Measurements from ENCODE around the gene PCBP3.

DNA sequence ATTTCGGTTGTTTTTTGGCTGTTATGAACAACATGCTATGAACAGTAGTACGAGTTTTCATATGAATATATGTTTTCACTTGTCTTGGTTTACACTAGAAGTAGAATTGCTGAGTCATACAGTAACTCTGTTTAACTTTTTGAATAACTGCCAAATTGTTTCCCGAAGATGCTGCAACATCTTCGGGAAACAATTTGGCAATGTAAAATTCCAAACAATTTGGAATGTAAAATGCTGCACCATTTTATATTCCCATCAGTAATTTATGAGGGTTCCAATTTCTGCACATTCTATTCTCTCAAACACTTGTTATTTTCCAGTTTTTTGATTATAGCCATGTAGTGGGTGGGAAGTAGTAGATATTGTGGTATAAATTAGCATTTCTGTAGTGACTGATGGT, 11.6 kb downstream of the PCBP3 start:
- TF ChIP-seq, protein P1, sequence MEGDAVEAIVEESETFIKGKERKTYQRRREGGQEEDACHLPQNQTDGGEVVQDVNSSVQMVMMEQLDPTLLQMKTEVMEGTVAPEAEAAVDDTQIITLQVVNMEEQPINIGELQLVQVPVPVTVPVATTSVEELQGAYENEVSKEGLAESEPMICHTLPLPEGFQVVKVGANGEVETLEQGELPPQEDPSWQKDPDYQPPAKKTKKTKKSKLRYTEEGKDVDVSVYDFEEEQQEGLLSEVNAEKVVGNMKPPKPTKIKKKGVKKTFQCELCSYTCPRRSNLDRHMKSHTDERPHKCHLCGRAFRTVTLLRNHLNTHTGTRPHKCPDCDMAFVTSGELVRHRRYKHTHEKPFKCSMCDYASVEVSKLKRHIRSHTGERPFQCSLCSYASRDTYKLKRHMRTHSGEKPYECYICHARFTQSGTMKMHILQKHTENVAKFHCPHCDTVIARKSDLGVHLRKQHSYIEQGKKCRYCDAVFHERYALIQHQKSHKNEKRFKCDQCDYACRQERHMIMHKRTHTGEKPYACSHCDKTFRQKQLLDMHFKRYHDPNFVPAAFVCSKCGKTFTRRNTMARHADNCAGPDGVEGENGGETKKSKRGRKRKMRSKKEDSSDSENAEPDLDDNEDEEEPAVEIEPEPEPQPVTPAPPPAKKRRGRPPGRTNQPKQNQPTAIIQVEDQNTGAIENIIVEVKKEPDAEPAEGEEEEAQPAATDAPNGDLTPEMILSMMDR (IDR thresholded peaks at IDR 0.05): no peak
- no peak for TF ChIP-seq ZFX (IDR thresholded peaks at IDR 0.05; ENCODE audit: borderline replicate concordance)

All from 22Rv1 (cell line).